Thyroid gland (tissue), 4 donors: ENCODE data around the gene SCN5A. TPM values are rescaled to one million over a fixed set of nuclear protein-coding genes. Genes with fewer than 3 reads are reported as not detected.

Experiments used
- DNase-seq, 2 donors: peaks; one replicate each; pipeline ENCODE4 v3.0.0-alpha.2; 2019
- H3K27ac ChIP-seq, 3 donors: fragments of 200-600 bp; sonication (generic); 1 replicate in 2 of 3; 2 replicates in 1 of 3; pipeline ENCODE4 v1.5.1; 2016 to 2019; ENCODE audit warnings: mild to moderate bottlenecking in 1 of 3, moderate library complexity in 1 of 3
- H3K27me3 ChIP-seq: fragments of 200-600 bp; sonication (generic); one replicate; pipeline ENCODE4 v1.5.1; 2019
- H3K36me3 ChIP-seq, 2 donors: fragments of 200-600 bp; sonication (generic); one replicate each; pipeline ENCODE4 v1.5.1; 2016 to 2019
- H3K4me1 ChIP-seq, 2 donors: fragments of 200-600 bp; sonication (generic); one replicate each; pipeline ENCODE4 v1.5.1; 2017 to 2019
- H3K4me3 ChIP-seq, 3 donors: fragments of 200-600 bp; sonication (generic); replicated peaks in 1 of 3; 1 replicate in 2 of 3; 2 replicates in 1 of 3; pipeline ENCODE4 v1.5.1; 2016; ENCODE audit warnings: mild to moderate bottlenecking in 1 of 3
- H3K9me3 ChIP-seq: fragments of 200-600 bp; sonication (generic); one replicate; pipeline ENCODE4 v1.5.1; 2017
- CTCF ChIP-seq, 6 experiments: fragments of 200-600 bp in 3 of 6; fragments of 450-650 bp in 3 of 6; sonication (generic) in 3 of 6; IDR thresholded peaks; one replicate each; pipeline ENCODE4 v1.5.1; 2016 to 2019; ENCODE audit warnings: antibody characterized with exemption in 6 of 6, mild to moderate bottlenecking in 2 of 6, inconsistent platforms in 1 of 6, moderate library complexity in 1 of 6
- POLR2A ChIP-seq, 2 donors: fragments of 450-650 bp; IDR thresholded peaks; one replicate each; pipeline ENCODE4 v1.6.1; 2017; ENCODE audit warnings: antibody characterized with exemption in 2 of 2, mild to moderate bottlenecking in 2 of 2, moderate library complexity in 1 of 2
- WGBS, 2 donors: methylation state at CpG; one replicate each; pipeline ENCODE4 v1.1.5; 2017; 5-methylcytosine and 5-hydroxymethylcytosine counted together
- intact Hi-C: fragments of 100-400 bp; cut with DNase I; formaldehyde crosslinking; loops from one replicate; pipeline ENCODE4 v1.15.1; 2023
- total RNA-seq, 4 donors: library from RNA; depleted of rRNA; stranded (reverse); fragments of >200 nt; gene quantifications; one replicate each; pipeline ENCODE4 v1.2.3, GENCODE V29; 2016

The SCN5A gene
- total RNA-seq, 4 donors from 2014 or later = 0.13 to 1.9 (median 1.1) TPM

- no peak overlapping the region for H3K4me3 ChIP-seq
- H3K27ac ChIP-seq = no peak overlapping the region
- intact Hi-C loops = no loop called here
- no peaks in the 10 kb centered on the region for H3K27me3 ChIP-seq
- no peaks in the 10 kb centered on the region for H3K4me1 ChIP-seq
- DNase-seq = no peak
- 87 to 92% methylated on average over 13 to 14 of the region's 14 CpGs for WGBS, 2 donors
- no peaks in the 10 kb centered on the region for H3K36me3 ChIP-seq
- TF ChIP-seq CTCF (IDR thresholded peaks at IDR 0.05) (no peak), POLR2A (IDR thresholded peaks at IDR 0.05) (no peak)
- H3K9me3 ChIP-seq = no peaks in the 10 kb centered on the region
Measured at GRCh38 chr3:38579551-38580449, 69.7 kb downstream of the SCN5A start.

- H3K27me3 ChIP-seq = no peaks in the 10 kb centered on the region
- no peak for DNase-seq
- H3K9me3 ChIP-seq = no peaks in the 10 kb centered on the region
- WGBS, 2 donors = 87 to 100% methylated on average over 2 to 12 of the region's 12 CpGs
- no peak for TF ChIP-seq CTCF (IDR thresholded peaks at IDR 0.05)
- TF ChIP-seq POLR2A (IDR thresholded peaks at IDR 0.05) = no peak
- no peaks in the 10 kb centered on the region for H3K4me1 ChIP-seq
- H3K4me3 ChIP-seq = no peak overlapping the region
- intact Hi-C loops = no loop called here
- H3K36me3 ChIP-seq = no peaks in the 10 kb centered on the region
- H3K27ac ChIP-seq = no peak overlapping the region
Measured at GRCh38 chr3:38579141-38579540, 70.3 kb downstream of the SCN5A start.

- H3K27me3 ChIP-seq = no peaks in the 10 kb centered on the region
- intact Hi-C loops = no loop called here
- H3K4me1 ChIP-seq = no peaks in the 10 kb centered on the region
- H3K36me3 ChIP-seq = no peaks in the 10 kb centered on the region
- 86 to 88% methylated on average over 7 to 9 of the region's 9 CpGs for WGBS, 2 donors
- H3K27ac ChIP-seq = no peak overlapping the region
- no peak for DNase-seq
- no peaks in the 10 kb centered on the region for H3K9me3 ChIP-seq
- TF ChIP-seq CTCF (IDR thresholded peaks at IDR 0.05) = no peak
- TF ChIP-seq POLR2A (IDR thresholded peaks at IDR 0.05) = no peak
- H3K4me3 ChIP-seq = no peak overlapping the region
Measured at GRCh38 chr3:38578551-38578950, 70.9 kb downstream of the SCN5A start.

DNA sequence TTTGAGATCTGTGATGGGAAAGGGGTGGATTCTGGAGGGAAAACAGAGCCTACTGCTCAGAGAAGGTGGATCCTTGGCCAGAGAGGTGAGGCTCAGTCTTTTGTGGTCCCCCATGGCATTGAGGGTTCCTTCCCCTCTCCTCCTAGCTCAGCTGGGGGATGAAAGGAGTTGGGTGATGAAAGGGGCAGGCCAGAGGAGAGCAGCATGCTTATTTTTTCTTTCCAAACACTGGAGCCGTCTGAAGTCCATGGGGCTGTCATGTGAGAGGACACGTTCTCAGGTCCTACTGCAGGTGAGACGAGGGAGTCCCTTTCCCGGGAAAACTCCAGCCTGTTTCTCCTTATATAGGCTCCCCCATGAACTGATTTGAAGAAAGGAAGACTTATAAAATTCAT lies 71.4 kb downstream of the SCN5A start:
- Histone ChIP-seq H3K9me3 (no peaks in the 10 kb centered on the region), H3K4me3 (no peak overlapping the region), H3K4me1 (no peaks in the 10 kb centered on the region), H3K27me3 (no peaks in the 10 kb centered on the region), H3K27ac (no peak overlapping the region), H3K36me3 (no peaks in the 10 kb centered on the region)
- intact Hi-C loops = no loop called here
- no peak for TF ChIP-seq POLR2A (IDR thresholded peaks at IDR 0.05)
- no peak for TF ChIP-seq CTCF (IDR thresholded peaks at IDR 0.05)
- WGBS, 2 donors = 76 to 85% methylated on average over 4 of the region's 4 CpGs
- no peak for DNase-seq

DNA sequence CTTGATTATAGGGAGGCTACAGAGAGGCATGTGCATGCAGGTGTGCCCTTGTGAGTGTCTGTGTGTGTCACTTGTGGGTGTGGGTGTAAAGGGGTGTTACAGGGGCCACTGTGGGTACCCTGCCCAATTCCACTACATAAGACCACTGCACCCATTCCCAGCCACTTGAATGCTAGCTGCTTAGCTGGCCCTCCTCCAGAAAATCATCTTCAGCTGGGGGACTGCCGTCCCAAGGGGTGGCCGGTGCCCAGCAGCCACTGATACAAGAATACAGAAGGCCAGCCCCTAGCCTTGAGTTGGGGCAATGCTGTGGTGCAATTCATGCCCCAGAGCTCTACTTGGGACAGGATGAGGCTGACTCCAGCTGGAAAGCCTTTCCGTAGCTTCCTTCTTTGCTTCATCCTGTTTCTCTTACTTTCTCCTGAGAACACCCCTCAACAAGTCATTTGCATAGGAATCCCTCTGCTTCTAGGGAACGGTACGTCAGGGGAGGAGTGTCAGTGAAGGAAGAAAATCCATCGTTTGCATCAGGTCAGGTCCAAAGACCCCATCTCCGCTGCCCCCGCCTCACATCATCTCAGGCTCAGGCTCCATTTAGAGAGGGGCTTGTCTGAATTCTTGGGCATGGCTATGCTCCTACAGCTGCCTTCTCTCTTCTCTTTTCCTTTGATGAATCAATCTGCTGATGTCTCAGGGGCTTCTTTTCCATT lies 72.0 kb downstream of the SCN5A start:
- no peaks in the 10 kb centered on the region for H3K36me3 ChIP-seq
- H3K4me1 ChIP-seq = no peaks in the 10 kb centered on the region
- H3K27ac ChIP-seq = no peak overlapping the region
- no peak for TF ChIP-seq POLR2A (IDR thresholded peaks at IDR 0.05)
- no peak for TF ChIP-seq CTCF (IDR thresholded peaks at IDR 0.05)
- no peaks in the 10 kb centered on the region for H3K27me3 ChIP-seq
- no peaks in the 10 kb centered on the region for H3K9me3 ChIP-seq
- intact Hi-C loops = no loop called here
- DNase-seq = no peak
- 70 to 73% methylated on average over 8 of the region's 8 CpGs for WGBS, 2 donors
- no peak overlapping the region for H3K4me3 ChIP-seq
